HepG2 (cell line): ENCODE results near the gene ANKRD40. TPM values are rescaled to one million over a fixed set of nuclear protein-coding genes. Genes with fewer than 3 reads are reported as not detected.

Source experiments
- MAFK ChIP-seq, 2 experiments: IDR thresholded peaks in 1 of 2; conservative IDR thresholded peaks in 1 of 2; 2 replicates each; pipeline ENCODE4 v1.6.1; 2011; ENCODE audit warnings: improper control_type of control experiment in 2 of 2, low read length in 2 of 2
- MYPOP ChIP-seq: sonication (generic); formaldehyde crosslinking; IDR thresholded peaks from 2 replicates; pipeline ENCODE4 v1.8.1; 2023; ENCODE audit warnings: mild to moderate bottlenecking, moderate library complexity, missing genetic modification reagents
- RBFOX2 ChIP-seq: fragments of 200-400 bp; formaldehyde crosslinking; IDR thresholded peaks from 2 replicates; pipeline ENCODE4 v1.6.1; 2017; ENCODE audit warnings: low read depth, mild to moderate bottlenecking, low read length
- SP4 ChIP-seq: sonication (generic); formaldehyde crosslinking; IDR thresholded peaks from 2 replicates; pipeline ENCODE4 v1.8.1; 2023; ENCODE audit warnings: mild to moderate bottlenecking, missing genetic modification reagents
- ZBTB10 ChIP-seq: sonication (generic); formaldehyde crosslinking; IDR thresholded peaks from 2 replicates; pipeline ENCODE4 v1.4.0; 2020; ENCODE audit warnings: missing genetic modification reagents, borderline replicate concordance
- ZNF383 ChIP-seq: sonication (generic); formaldehyde crosslinking; IDR thresholded peaks from 2 replicates; pipeline ENCODE4 v1.4.0; 2020; ENCODE audit warnings: missing genetic modification reagents, mild to moderate bottlenecking, borderline replicate concordance
- ZSCAN31 ChIP-seq: sonication (generic); formaldehyde crosslinking; IDR thresholded peaks from 2 replicates; pipeline ENCODE4 v1.5.0; 2020; ENCODE audit warnings: low read depth, mild to moderate bottlenecking, missing genetic modification reagents
- polyA plus RNA-seq, 8 experiments: library from polyadenylated mRNA; depleted of rRNA in 3 of 8; stranded (reverse) in 7 of 8; unstranded in 1 of 8; fragments of >200 nt; fragmentation: Illumina TruSeq in 4 of 8; extraction: Trizol in 4 of 8; gene quantifications; 2 replicates each; pipeline versions ENCODE4 v1.2.1 to v1.2.3, GENCODE V29; 2011 to 2016; ENCODE audit warnings: low read depth in 4 of 8, missing spikeins in 1 of 8, mixed read lengths in 1 of 8; ENCODE audit not compliant: insufficient read depth in 1 of 8
- total RNA-seq, 5 experiments: library from RNA; depleted of rRNA; stranded (reverse); fragments of >200 nt; fragmentation: Illumina TruSeq; extraction: Trizol; gene quantifications; 2 replicates each; pipeline ENCODE4 v1.2.3, GENCODE V29; 2016; ENCODE audit warnings: low read depth in 1 of 5

Gene ANKRD40
- total and polyA plus RNA-seq, 2 of the 13 experiments (the other 11 are each of a cell fraction or from before 2014, with no cell fraction given), result 35.0 to 46.4 TPM

GRCh38 chr17:50721194-50722010 is 13.7 kb upstream of the ANKRD40 start (continued):
- no peak for TF ChIP-seq ZSCAN31 (CRISPR knock-in tag)
- no peak; the same call in 1 of the 2 replicates for TF ChIP-seq RBFOX2
- TF ChIP-seq ZNF383, result no peak
- no peak for TF ChIP-seq MYPOP (CRISPR knock-in tag)
- no peak for TF ChIP-seq ZBTB10 (CRISPR knock-in tag)
- TF ChIP-seq SP4 (CRISPR knock-in tag), result no peak
- no peak for TF ChIP-seq MAFK (conservative IDR thresholded peaks at IDR 0.05 in 1 of 2, IDR thresholded peaks at IDR 0.05 in 1 of 2; ENCODE audit: low read length in 2 of 2)
